Activated CD4-positive, alpha-beta T cell treated with anti-CD3 and anti-CD28 coated beads, Interleukin-2, amount 10 ng/mL, durations not matched to agents 7 days and 5 days (primary cell): ENCODE measurements around the gene NUP98. TPM values are rescaled to one million over a fixed set of nuclear protein-coding genes. Genes with fewer than 3 reads are reported as not detected.

Experiments used
- CTCF ChIA-PET: fragments of 350-600 bp; sonication (Branson Sonifier 250); formaldehyde crosslinking; loops from one replicate; lab custom pipeline; 2021; ENCODE audit warnings: antibody characterized with exemption; lab: Charles Lee
- POLR2A ChIA-PET: fragments of 350-600 bp; sonication (Branson Sonifier 250); formaldehyde crosslinking; loops from one replicate; lab custom pipeline; 2021; ENCODE audit warnings: antibody characterized with exemption; lab: Charles Lee
- DNase-seq: peaks from one replicate; pipeline ENCODE4 v3.0.0-alpha.2; 2020
- H3K27ac Mint-ChIP-seq: one replicate; pipeline ENCODE4 v1.8.0; 2021; ENCODE audit warnings: mild to moderate bottlenecking, moderate library complexity, mixed read lengths
- H3K27me3 Mint-ChIP-seq: one replicate; pipeline ENCODE4 v1.8.0; 2021; ENCODE audit warnings: mixed read lengths
- H3K36me3 Mint-ChIP-seq: one replicate; pipeline ENCODE4 v1.8.0; 2021; ENCODE audit warnings: low read depth, mixed read lengths
- H3K4me1 Mint-ChIP-seq: one replicate; pipeline ENCODE4 v1.8.0; 2021; ENCODE audit warnings: mixed read lengths
- H3K4me3 Mint-ChIP-seq: one replicate; pipeline ENCODE4 v1.8.0; 2021; ENCODE audit warnings: mild to moderate bottlenecking, moderate library complexity, mixed read lengths
- H3K9me3 Mint-ChIP-seq: one replicate; pipeline ENCODE4 v1.8.0; 2021; ENCODE audit warnings: mixed read lengths
- total RNA-seq, 2 experiments: library from RNA; stranded (reverse); gene quantifications; one replicate each; pipeline ENCODE4 v1.2.3, GENCODE V29; 2021

Gene NUP98
- total RNA-seq, 2 experiments from 2014 or later, result 94.7 to 116 TPM

DNA sequence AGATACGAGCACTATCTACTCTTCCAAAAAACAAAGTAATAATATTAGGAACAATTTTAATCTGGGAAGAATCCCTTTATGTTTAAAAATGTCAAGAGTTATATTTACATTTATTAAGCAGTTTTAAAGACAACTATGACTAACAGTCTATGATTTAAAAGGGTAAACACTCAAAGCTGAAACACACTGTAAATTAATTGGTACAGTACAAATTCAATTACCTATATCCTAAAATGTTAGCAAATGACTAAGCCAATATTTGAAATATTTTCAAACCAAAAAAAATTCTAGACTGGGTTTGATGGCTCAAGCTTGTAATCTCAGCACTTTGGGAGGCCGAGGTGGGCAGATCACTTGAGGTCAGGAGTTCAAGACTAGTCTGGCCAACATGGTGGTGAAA is 90.2 kb downstream of the NUP98 start:
- CTCF ChIA-PET, result interaction anchor here (0.6 to 1.2 kb wide), 2 partner anchors 22 to 635 kb away, joined by 3 to 4 read pairs; no protein-coding TSS in a partner anchor
- Mint-ChIP-seq H3K9me3 (no peaks in the 10 kb centered on the region), H3K4me1 (no peaks in the 10 kb centered on the region), H3K27me3 (no peaks in the 10 kb centered on the region), H3K27ac (no peak overlapping the region), H3K4me3 (no peak overlapping the region), H3K36me3 (peaks cover 57% of the 10 kb centered on the region)
- no peak for DNase-seq
- POLR2A ChIA-PET, result no interaction called here

DNA sequence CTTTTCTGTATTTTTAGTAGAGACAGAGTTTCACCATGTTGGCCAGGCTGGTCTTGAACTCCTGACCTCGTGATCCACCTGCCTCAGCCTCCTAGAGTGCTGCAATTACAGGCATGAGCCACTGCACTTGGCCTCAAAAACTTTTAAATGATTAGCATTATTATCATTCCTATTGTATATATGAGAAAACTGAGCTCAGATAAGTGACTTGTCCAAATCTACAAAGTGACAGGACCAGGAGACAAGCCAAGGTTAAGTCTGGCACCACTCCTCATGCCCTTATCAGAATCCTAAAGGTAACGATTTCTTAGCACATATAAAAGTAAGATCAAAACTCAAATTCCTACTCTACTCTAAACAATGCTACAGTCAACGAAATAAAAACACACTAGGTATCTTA is 94.0 kb downstream of the NUP98 start:
- peaks cover 65% of the 10 kb centered on the region for H3K36me3 Mint-ChIP-seq
- H3K27ac Mint-ChIP-seq, result no peak overlapping the region
- H3K4me3 Mint-ChIP-seq, result no peak overlapping the region
- ChIA-PET POLR2A (no interaction called here), CTCF (interaction anchor here (1.1 kb wide), 1 partner anchor 11 kb away, joined by 3 read pairs; no protein-coding TSS in a partner anchor)
- H3K9me3 Mint-ChIP-seq, result no peaks in the 10 kb centered on the region
- no peak for DNase-seq
- H3K27me3 Mint-ChIP-seq, result no peaks in the 10 kb centered on the region
- H3K4me1 Mint-ChIP-seq, result no peaks in the 10 kb centered on the region

DNA sequence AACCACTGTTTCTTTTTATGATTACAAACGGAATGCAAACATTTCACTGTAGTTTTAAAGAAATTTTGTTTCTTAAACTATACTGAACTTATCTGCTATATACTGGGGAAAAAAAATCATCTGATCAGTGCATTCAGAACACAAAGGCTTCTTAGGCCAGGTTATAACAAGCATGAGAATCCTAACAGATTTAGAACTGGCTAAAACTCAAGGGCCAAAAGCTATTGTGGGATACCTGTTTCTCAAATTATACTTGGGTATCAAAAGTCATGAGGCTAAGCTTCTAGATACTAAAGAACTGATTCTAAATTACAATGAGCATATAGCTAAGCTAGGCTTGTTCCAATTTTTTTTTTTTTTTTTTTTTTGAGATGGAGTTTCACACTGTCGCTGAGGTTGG is 96.4 kb downstream of the NUP98 start:
- Mint-ChIP-seq H3K27me3 (no peaks in the 10 kb centered on the region), H3K9me3 (no peaks in the 10 kb centered on the region), H3K4me1 (no peaks in the 10 kb centered on the region), H3K36me3 (peaks cover 66% of the 10 kb centered on the region), H3K4me3 (no peak overlapping the region), H3K27ac (no peak overlapping the region)
- POLR2A ChIA-PET, result no interaction called here
- DNase-seq, result no peak
- CTCF ChIA-PET, result interaction anchor here (0.8 kb wide), 2 partner anchors 11 to 108 kb away, joined by 3 to 5 read pairs; no protein-coding TSS in a partner anchor

DNA sequence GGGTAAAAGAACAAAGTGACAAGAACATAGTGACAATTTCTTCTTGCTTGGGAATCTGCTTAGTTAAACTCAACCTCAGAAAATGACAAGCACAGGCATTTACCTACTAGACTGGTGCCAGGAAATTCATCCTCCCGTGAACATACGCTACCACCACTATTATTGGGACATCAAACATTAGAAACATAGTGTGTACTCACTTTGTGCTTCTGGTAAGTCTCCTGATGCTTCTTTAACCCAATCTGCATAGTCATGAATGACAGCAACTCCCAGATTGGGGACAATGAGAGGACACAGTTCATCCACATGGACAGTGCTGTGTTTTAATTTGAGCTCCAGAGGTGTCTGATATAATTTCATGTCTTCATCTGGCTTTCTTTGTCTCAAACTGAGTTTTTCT is 96.9 kb downstream of the NUP98 start:
- no peaks in the 10 kb centered on the region for H3K27me3 Mint-ChIP-seq
- H3K9me3 Mint-ChIP-seq, result no peaks in the 10 kb centered on the region
- no peak overlapping the region for H3K27ac Mint-ChIP-seq
- no peak overlapping the region for H3K4me3 Mint-ChIP-seq
- CTCF ChIA-PET, result interaction anchor here (0.6 to 0.8 kb wide), 3 partner anchors 11 to 211 kb away, joined by 3 read pairs; no protein-coding TSS in a partner anchor
- no peak for DNase-seq
- H3K36me3 Mint-ChIP-seq, result peaks cover 67% of the 10 kb centered on the region
- POLR2A ChIA-PET, result no interaction called here
- no peaks in the 10 kb centered on the region for H3K4me1 Mint-ChIP-seq

DNA sequence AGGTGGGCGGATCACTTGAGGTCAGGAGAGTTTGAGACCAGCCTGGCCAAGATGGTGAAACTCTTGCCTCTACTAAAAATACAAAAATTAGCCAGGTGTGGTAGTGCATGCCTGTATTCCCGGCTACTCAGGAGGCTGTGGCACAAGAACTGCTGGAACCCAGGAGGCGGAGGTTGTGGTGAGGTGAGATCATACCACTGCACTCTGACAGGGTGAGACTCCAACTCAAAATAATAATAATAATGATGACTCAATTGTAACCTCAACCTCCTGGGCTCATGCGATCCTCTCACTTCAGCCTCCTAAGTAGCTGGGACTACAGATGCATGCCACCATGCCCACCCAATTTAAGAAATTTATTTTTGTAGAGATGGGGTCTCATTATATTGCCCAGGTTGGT is 110.6 kb downstream of the NUP98 start:
- no peak overlapping the region for H3K4me3 Mint-ChIP-seq
- DNase-seq, result no peak
- CTCF ChIA-PET, result interaction anchor here (1.0 kb wide), 1 partner anchor 109 kb away, joined by 3 read pairs; no protein-coding TSS in a partner anchor
- peaks cover 12% of the 10 kb centered on the region for H3K4me1 Mint-ChIP-seq
- POLR2A ChIA-PET, result no interaction called here
- H3K27me3 Mint-ChIP-seq, result no peaks in the 10 kb centered on the region
- peaks cover 51% of the 10 kb centered on the region for H3K36me3 Mint-ChIP-seq
- no peak overlapping the region for H3K27ac Mint-ChIP-seq
- no peaks in the 10 kb centered on the region for H3K9me3 Mint-ChIP-seq

DNA sequence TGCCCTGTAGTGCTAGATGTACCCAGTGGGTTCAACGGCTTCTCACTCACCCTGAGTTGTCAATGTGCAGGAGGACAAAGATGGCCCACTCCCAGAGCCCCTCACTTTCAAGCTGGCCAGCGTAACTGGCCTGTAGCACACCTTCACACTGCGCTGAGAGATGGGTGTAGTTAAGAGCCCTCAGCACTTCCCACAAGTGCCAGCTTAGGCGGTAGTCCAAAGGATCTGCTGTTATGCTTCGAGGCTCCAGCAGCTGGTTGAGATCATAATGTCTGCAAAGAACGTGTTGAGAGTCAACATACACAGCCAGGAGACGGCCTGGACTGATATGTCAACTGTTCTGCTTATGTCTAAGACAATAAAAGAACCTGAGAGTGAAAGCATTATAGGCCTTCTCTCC is 111.4 kb downstream of the NUP98 start:
- H3K4me1 Mint-ChIP-seq, result peaks cover 13% of the 10 kb centered on the region
- CTCF ChIA-PET, result no interaction called here

DNA sequence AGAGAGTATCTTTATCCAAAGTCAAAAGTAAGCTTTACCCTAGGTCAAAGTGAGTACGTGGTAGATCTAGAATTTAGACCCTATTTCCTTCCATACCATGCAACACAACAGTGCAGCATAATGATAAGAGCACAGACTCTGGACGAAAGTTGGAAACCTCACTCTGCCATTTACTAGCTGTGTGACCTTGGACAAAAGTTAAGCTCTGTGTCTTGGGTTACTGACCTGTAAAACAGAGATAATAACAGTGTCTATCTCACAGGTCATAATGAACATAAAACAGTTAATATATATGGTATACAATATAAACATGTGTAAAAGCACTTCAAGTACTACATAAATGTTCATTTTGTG is 112.6 kb downstream of the NUP98 start:
- H3K36me3 Mint-ChIP-seq, result peaks cover 66% of the 10 kb centered on the region
- peaks cover 13% of the 10 kb centered on the region for H3K4me1 Mint-ChIP-seq
- no peak for DNase-seq

More for the DNA sequence above, 111.4 kb downstream of the NUP98 start:
- POLR2A ChIA-PET, result no interaction called here
- peaks cover 59% of the 10 kb centered on the region for H3K36me3 Mint-ChIP-seq
- no peak overlapping the region for H3K4me3 Mint-ChIP-seq
- no peak overlapping the region for H3K27ac Mint-ChIP-seq
- H3K27me3 Mint-ChIP-seq, result no peaks in the 10 kb centered on the region
- no peaks in the 10 kb centered on the region for H3K9me3 Mint-ChIP-seq
- DNase-seq, result no peak

DNA sequence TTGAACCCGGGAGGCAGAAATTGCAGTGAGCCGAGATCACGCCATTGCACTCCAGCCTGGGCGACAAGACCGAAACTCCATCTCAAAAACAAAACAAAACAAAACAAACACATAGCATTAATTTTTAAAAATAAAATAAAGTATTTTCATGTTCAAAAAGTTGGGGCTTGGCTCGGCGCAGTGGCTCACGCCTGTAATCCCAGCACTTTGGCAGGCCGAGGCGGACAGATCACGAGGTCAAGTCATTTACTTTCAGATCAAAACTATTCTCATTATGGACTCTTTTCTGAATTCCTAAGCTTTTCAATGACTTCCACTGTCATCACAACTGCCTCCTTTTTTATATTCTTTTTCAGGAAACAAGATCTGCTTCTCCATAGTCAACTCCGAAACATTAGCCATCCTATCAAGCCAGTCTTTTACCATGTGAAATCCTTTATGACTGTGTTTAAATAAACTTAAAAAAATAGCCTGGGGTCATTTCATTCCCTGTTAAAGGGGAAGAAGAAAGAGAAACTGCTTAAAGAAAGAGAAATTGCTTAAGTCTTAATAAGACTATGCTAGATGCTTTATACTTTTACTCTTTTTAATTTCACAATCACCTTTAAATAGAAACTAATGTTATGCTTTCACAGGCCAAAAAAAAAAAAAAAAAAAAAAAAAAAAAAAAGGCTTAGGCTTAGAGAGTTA is 113.1 kb downstream of the NUP98 start:
- no peaks in the 10 kb centered on the region for H3K9me3 Mint-ChIP-seq
- DNase-seq, result no peak
- no peak overlapping the region for H3K27ac Mint-ChIP-seq
- H3K4me3 Mint-ChIP-seq, result no peak overlapping the region
- ChIA-PET CTCF (interaction anchor here (0.9 to 1.0 kb wide), 2 partner anchors 55 to 166 kb away, joined by 3 to 5 read pairs; no protein-coding TSS in a partner anchor), POLR2A (no interaction called here)
- H3K27me3 Mint-ChIP-seq, result no peaks in the 10 kb centered on the region
- peaks cover 13% of the 10 kb centered on the region for H3K4me1 Mint-ChIP-seq
- H3K36me3 Mint-ChIP-seq, result peaks cover 70% of the 10 kb centered on the region

More for the DNA sequence above, 112.6 kb downstream of the NUP98 start:
- no peak overlapping the region for H3K27ac Mint-ChIP-seq
- no peaks in the 10 kb centered on the region for H3K9me3 Mint-ChIP-seq
- no peaks in the 10 kb centered on the region for H3K27me3 Mint-ChIP-seq
- CTCF ChIA-PET, result interaction anchor here (0.9 kb wide), 1 partner anchor 54 kb away, joined by 3 read pairs; no protein-coding TSS in a partner anchor
- POLR2A ChIA-PET, result no interaction called here
- H3K4me3 Mint-ChIP-seq, result no peak overlapping the region

DNA sequence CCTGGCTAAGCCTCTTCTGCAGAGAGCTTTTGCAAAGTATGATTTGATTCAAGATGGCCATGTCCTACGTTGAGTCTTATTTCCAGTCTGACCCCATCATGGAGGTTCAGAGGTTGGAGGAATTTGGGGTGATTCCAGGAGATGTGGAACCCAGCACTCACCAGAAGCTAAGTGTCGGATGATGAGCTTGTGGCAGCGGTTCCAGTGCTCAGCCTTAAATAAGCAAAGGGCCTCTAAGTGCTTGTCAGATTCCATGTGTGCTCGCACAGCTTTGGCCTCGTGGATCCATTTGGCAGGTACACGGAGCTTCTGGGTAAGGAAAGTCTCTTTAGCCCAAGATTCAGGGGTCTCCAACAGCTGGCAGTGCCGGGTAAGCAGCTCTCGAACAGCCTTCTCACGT is 114.3 kb downstream of the NUP98 start:
- Mint-ChIP-seq H3K27ac (no peak overlapping the region), H3K4me1 (peaks cover 13% of the 10 kb centered on the region), H3K27me3 (no peaks in the 10 kb centered on the region), H3K4me3 (no peak overlapping the region), H3K9me3 (no peaks in the 10 kb centered on the region), H3K36me3 (peaks cover 75% of the 10 kb centered on the region)
- no peak for DNase-seq
- ChIA-PET POLR2A (interaction anchor here (0.9 kb wide), 1 partner anchor 12 kb away, joined by 3 read pairs; no protein-coding TSS in a partner anchor), CTCF (interaction anchor here (1.0 kb wide), 1 partner anchor 167 kb away, joined by 5 read pairs; no protein-coding TSS in a partner anchor)

DNA sequence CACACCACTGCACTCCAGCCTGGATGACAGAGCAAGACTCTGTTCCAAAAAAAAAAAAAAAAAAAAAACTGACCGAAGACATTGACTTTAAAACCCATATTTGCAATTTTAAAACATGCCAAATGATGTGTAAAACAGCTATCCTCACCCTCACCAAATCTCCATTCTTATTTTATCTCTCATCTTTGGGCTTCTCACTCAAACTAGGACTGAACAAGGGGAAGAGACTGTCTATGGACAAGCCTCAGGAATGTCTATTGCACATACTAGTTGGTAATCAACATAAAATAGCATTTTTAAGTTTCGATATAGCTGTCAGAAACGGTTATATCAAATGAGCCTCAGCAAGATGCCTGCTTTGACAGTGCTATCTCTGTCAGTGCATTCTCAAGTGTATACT is 118.3 kb downstream of the NUP98 start:
- no peak for DNase-seq
- Mint-ChIP-seq H3K4me1 (peaks cover 13% of the 10 kb centered on the region), H3K36me3 (peaks cover 69% of the 10 kb centered on the region), H3K4me3 (no peak overlapping the region), H3K27me3 (no peaks in the 10 kb centered on the region), H3K9me3 (no peaks in the 10 kb centered on the region), H3K27ac (no peak overlapping the region)
- CTCF ChIA-PET, result no interaction called here
- POLR2A ChIA-PET, result no interaction called here

DNA sequence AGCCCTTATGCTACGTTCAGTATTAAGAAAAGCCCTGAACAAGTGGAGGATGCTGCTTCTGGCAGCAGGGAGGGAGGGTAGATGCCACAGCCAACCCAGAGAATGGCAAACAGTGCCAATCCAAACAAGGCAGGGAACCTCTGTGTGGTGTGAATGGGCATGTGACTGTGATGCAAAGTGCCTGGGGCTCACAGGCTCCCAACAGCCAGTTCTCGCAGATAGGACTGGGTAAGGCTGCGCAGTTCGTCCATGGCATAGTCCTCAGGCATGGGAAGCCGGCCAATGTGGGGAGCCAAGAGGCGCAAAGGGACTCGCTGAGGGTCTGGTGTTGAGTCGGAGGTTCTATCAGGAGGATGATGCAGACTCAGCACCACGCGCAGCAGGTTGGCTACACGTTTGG is 121.4 kb downstream of the NUP98 start:
- H3K36me3 Mint-ChIP-seq, result peaks cover 55% of the 10 kb centered on the region

DNA sequence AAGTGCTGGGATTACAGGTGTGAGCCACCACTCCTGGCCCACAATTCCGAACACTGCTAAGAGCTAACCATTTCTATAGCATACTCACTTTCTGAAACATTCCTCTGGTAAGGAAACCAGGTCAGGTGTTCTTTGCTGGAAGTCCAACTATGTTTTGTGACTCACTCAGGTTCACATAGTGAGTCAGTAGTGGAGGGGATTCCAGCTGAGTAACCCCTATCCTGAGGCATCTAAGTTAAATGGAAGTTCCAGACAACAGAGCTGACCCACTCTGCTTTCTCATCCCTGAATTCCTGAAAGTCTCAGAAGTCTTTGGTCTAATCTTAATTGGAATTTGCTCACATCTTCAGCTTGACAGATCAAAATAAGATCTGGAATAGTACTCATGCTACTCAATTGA is 123.2 kb downstream of the NUP98 start:
- DNase-seq, result no peak
- Mint-ChIP-seq H3K27me3 (no peaks in the 10 kb centered on the region), H3K9me3 (no peaks in the 10 kb centered on the region), H3K4me3 (no peak overlapping the region), H3K27ac (no peak overlapping the region), H3K4me1 (no peaks in the 10 kb centered on the region), H3K36me3 (peaks cover 48% of the 10 kb centered on the region)
- POLR2A ChIA-PET, result no interaction called here
- CTCF ChIA-PET, result interaction anchor here (1.1 kb wide), 1 partner anchor 19 kb away, joined by 3 read pairs; no protein-coding TSS in a partner anchor

More for the DNA sequence above, 121.4 kb downstream of the NUP98 start:
- Mint-ChIP-seq H3K9me3 (no peaks in the 10 kb centered on the region), H3K4me1 (no peaks in the 10 kb centered on the region), H3K27me3 (no peaks in the 10 kb centered on the region), H3K4me3 (no peak overlapping the region), H3K27ac (no peak overlapping the region)
- no peak for DNase-seq
- ChIA-PET CTCF (interaction anchor here (0.6 kb wide), 1 partner anchor 109 kb away, joined by 3 read pairs; no protein-coding TSS in a partner anchor), POLR2A (no interaction called here)
